H9 (cell line): ENCODE results near the gene VSTM2L. TPM values are rescaled to one million over a fixed set of nuclear protein-coding genes. Genes with fewer than 3 reads are reported as not detected.

Experiments used
- DNase-seq: peaks from one replicate; pipeline ENCODE4 v3.0.0-alpha.2; 2017
- H2AFZ ChIP-seq: one replicate; pipeline ENCODE4 v1.6.1; 2013; ENCODE audit warnings: mild to moderate bottlenecking, low read length, control low read depth, moderate library complexity
- H2AK5ac ChIP-seq: 2 replicates; pipeline ENCODE4 v1.6.1; 2013; ENCODE audit warnings: low read length, control low read depth, mixed read lengths; ENCODE audit not compliant: insufficient read length
- H2BK120ac ChIP-seq: one replicate; pipeline ENCODE4 v1.6.1; 2013; ENCODE audit warnings: low read depth, mild to moderate bottlenecking, low read length, control low read depth, inconsistent platforms; ENCODE audit not compliant: poor library complexity, severe bottlenecking
- H2BK12ac ChIP-seq: 2 replicates; pipeline ENCODE4 v1.6.1; 2013; ENCODE audit warnings: low read length, control low read depth, mixed read lengths, low read depth; ENCODE audit not compliant: insufficient read length
- H2BK15ac ChIP-seq: 2 replicates; pipeline ENCODE4 v1.6.1; 2013; ENCODE audit warnings: low read depth, low read length, control low read depth
- H2BK20ac ChIP-seq: one replicate; pipeline ENCODE4 v1.6.1; 2013; ENCODE audit warnings: low read depth, mild to moderate bottlenecking, low read length, control low read depth, inconsistent platforms; ENCODE audit not compliant: poor library complexity, severe bottlenecking
- H2BK5ac ChIP-seq: 2 replicates; pipeline ENCODE4 v1.6.1; 2013; ENCODE audit warnings: low read length, control low read depth, mixed read lengths; ENCODE audit not compliant: insufficient read length
- H3K14ac ChIP-seq: 2 replicates; pipeline ENCODE4 v1.6.1; 2013; ENCODE audit warnings: low read length, control low read depth; ENCODE audit not compliant: insufficient read depth
- H3K18ac ChIP-seq: 2 replicates; pipeline ENCODE4 v1.6.1; 2013; ENCODE audit warnings: low read depth, mild to moderate bottlenecking, mixed read lengths, low read length, control low read depth; ENCODE audit not compliant: insufficient read length
- H3K23ac ChIP-seq: 2 replicates; pipeline ENCODE4 v1.6.1; 2013; ENCODE audit warnings: low read length, control low read depth, mixed read lengths, low read depth; ENCODE audit not compliant: insufficient read length
- H3K23me2 ChIP-seq: 2 replicates; pipeline ENCODE4 v1.6.1; 2013; ENCODE audit warnings: low read depth, mild to moderate bottlenecking, mixed read lengths, low read length, control low read depth; ENCODE audit not compliant: insufficient read length, poor library complexity, severe bottlenecking
- H3K27ac ChIP-seq: 2 replicates; pipeline ENCODE4 v1.5.1; 2013; ENCODE audit warnings: low read length, control low read depth, mixed read lengths, low read depth; ENCODE audit not compliant: insufficient read length
- H3K27me3 ChIP-seq: 2 replicates; pipeline ENCODE4 v1.6.1; 2013; ENCODE audit warnings: low read length, control low read depth, inconsistent platforms; ENCODE audit not compliant: insufficient read depth
- H3K4ac ChIP-seq: 2 replicates; pipeline ENCODE4 v1.6.1; 2013; ENCODE audit warnings: low read depth, mild to moderate bottlenecking, control low read depth, inconsistent platforms, low read length, moderate library complexity
- H3K4me1 ChIP-seq: 2 replicates; pipeline ENCODE4 v1.6.1; 2013; ENCODE audit warnings: low read length, control low read depth, inconsistent platforms; ENCODE audit not compliant: insufficient read depth
- H3K4me2 ChIP-seq: 2 replicates; pipeline ENCODE4 v1.6.1; 2013; ENCODE audit warnings: low read length, control low read depth, mixed read lengths; ENCODE audit not compliant: insufficient read length, insufficient read depth
- H3K56ac ChIP-seq: 2 replicates; pipeline ENCODE4 v1.6.1; 2013; ENCODE audit warnings: low read depth, mild to moderate bottlenecking, mixed read lengths, low read length, control low read depth; ENCODE audit not compliant: insufficient read length
- H3K79me1 ChIP-seq: 2 replicates; pipeline ENCODE4 v1.6.1; 2013; ENCODE audit warnings: low read depth, mild to moderate bottlenecking, moderate library complexity, low read length, control low read depth, inconsistent platforms; ENCODE audit not compliant: insufficient read depth, poor library complexity, severe bottlenecking
- H3K79me2 ChIP-seq: 2 replicates; pipeline ENCODE4 v1.6.1; 2013; ENCODE audit warnings: low read length, control low read depth, inconsistent platforms; ENCODE audit not compliant: insufficient read depth
- H3K9ac ChIP-seq: 2 replicates; pipeline ENCODE4 v1.6.1; 2013; ENCODE audit warnings: low read length, control low read depth, mixed read lengths; ENCODE audit not compliant: insufficient read length; ENCODE audit errors: extremely low read depth
- H3K9me3 ChIP-seq: one replicate; pipeline ENCODE4 v1.6.1; 2013; ENCODE audit warnings: low read depth, low read length, inconsistent platforms; ENCODE audit not compliant: control insufficient read depth
- H3T11ph ChIP-seq: one replicate; pipeline ENCODE4 v1.6.1; 2013; ENCODE audit warnings: mild to moderate bottlenecking, low read length, control low read depth, inconsistent platforms
- H4K20me1 ChIP-seq: one replicate; pipeline ENCODE4 v1.6.1; 2013; ENCODE audit not compliant: control insufficient read depth, insufficient read length, insufficient read depth
- H4K5ac ChIP-seq: 2 replicates; pipeline ENCODE4 v1.6.1; 2013; ENCODE audit warnings: low read depth, mild to moderate bottlenecking, mixed read lengths, low read length, control low read depth; ENCODE audit not compliant: insufficient read length
- H4K8ac ChIP-seq: replicated peaks from 2 replicates; pipeline ENCODE4 v1.6.1; 2013; ENCODE audit warnings: low read length, control low read depth, mixed read lengths, low read depth; ENCODE audit not compliant: insufficient read length
- H4K91ac ChIP-seq: 2 replicates; pipeline ENCODE4 v1.6.1; 2013; ENCODE audit warnings: low read depth, mild to moderate bottlenecking, moderate library complexity, mixed read lengths, low read length, control low read depth; ENCODE audit not compliant: insufficient read length
- H3K27ac Mint-ChIP-seq, 3 experiments: 2 replicates in 2 of 3; 3 replicates in 1 of 3; pipeline ENCODE4 v1.8.0; 2020 to 2021; ENCODE audit warnings: mixed read lengths in 3 of 3, mild to moderate bottlenecking in 1 of 3, moderate library complexity in 1 of 3
- H3K27me3 Mint-ChIP-seq: 2 replicates; pipeline ENCODE4 v1.8.0; 2021; ENCODE audit warnings: low read depth, mild to moderate bottlenecking, moderate library complexity, mixed read lengths
- H3K36me3 Mint-ChIP-seq, 3 experiments: 2 replicates in 2 of 3; 3 replicates in 1 of 3; pipeline ENCODE4 v1.8.0; 2020 to 2021; ENCODE audit warnings: low read depth in 3 of 3, mixed read lengths in 3 of 3; ENCODE audit not compliant: insufficient read depth in 1 of 3
- H3K4me1 Mint-ChIP-seq, 2 experiments: 2 replicates each; pipeline ENCODE4 v1.8.0; 2020; ENCODE audit warnings: mixed read lengths in 2 of 2
- H3K4me3 Mint-ChIP-seq, 2 experiments: 2 replicates in 1 of 2; 3 replicates in 1 of 2; pipeline ENCODE4 v1.8.0; 2020 to 2021; ENCODE audit warnings: mild to moderate bottlenecking in 2 of 2, mixed read lengths in 2 of 2, moderate library complexity in 1 of 2
- H3K9me3 Mint-ChIP-seq, 2 experiments: 2 replicates in 1 of 2; 3 replicates in 1 of 2; pipeline ENCODE4 v1.8.0; 2020; ENCODE audit warnings: mild to moderate bottlenecking in 2 of 2, mixed read lengths in 2 of 2, moderate library complexity in 1 of 2
- WGBS: extraction: QIAGEN DNeasy Blood & Tissue Kit; methylation state at CpG from one replicate; pipeline ENCODE4 v1.1.7; 2013; ENCODE audit warnings: missing lambda C conversion rate, low lambda C conversion rate, mixed read lengths; ENCODE audit not compliant: insufficient read length; ENCODE audit errors: extremely low coverage; 5-methylcytosine and 5-hydroxymethylcytosine counted together
- total RNA-seq: library from RNA; stranded (reverse); gene quantifications from 2 replicates; pipeline ENCODE4 v1.2.1, GENCODE V29; 2021
- TF ChIP-seq, protein P1 (sequence below): fragments of 200-600 bp; sonication (generic); conservative IDR thresholded peaks from 3 replicates; pipeline ENCODE4 v1.8.0; 2021; ENCODE audit warnings: antibody characterized with exemption, mild to moderate bottlenecking

VSTM2L gene
- total RNA-seq, 1 experiment from 2014 or later, result 2.1 TPM

DNA sequence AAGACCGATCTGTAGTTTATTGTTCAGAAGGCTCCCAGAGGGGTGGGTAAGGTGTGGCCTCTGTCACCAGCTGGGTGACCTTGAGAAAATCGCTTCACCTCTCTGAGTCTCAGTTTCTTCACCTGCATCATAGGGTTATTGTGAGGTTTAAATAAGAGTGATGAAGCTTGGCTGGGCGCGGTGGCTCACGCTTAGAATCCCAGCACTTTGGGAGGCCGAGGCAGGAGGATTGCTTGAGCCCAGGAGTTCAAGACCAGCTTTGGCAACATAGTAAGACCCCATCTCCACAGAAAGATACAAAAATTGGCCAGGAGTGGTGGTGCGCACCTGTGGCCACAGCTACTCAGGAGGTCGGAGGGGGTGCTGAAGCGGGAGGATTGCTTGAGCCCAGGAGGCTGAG, 36.0 kb downstream of the VSTM2L start:
- no peak overlapping the region for H3K27ac ChIP-seq
- DNase-seq, result no peak
- Mint-ChIP-seq H3K4me1 (peaks cover 11 to 28% of the 10 kb centered on the region in 2 experiments; a peak in 3 of 4 replicates), H3K27ac (no peak overlapping the region), H3K27me3 (no peaks in the 10 kb centered on the region; the same call in 1 of the 2 replicates), H3K4me3 (no peak overlapping the region), H3K9me3 (peaks cover 0 to 4% of the 10 kb centered on the region in 2 experiments; a peak in 1 of 5 replicates), H3K36me3 (no peaks in the 10 kb centered on the region)
- TF ChIP-seq, protein P1, sequence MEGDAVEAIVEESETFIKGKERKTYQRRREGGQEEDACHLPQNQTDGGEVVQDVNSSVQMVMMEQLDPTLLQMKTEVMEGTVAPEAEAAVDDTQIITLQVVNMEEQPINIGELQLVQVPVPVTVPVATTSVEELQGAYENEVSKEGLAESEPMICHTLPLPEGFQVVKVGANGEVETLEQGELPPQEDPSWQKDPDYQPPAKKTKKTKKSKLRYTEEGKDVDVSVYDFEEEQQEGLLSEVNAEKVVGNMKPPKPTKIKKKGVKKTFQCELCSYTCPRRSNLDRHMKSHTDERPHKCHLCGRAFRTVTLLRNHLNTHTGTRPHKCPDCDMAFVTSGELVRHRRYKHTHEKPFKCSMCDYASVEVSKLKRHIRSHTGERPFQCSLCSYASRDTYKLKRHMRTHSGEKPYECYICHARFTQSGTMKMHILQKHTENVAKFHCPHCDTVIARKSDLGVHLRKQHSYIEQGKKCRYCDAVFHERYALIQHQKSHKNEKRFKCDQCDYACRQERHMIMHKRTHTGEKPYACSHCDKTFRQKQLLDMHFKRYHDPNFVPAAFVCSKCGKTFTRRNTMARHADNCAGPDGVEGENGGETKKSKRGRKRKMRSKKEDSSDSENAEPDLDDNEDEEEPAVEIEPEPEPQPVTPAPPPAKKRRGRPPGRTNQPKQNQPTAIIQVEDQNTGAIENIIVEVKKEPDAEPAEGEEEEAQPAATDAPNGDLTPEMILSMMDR, result no peak
- no peak overlapping the region for H2BK5ac ChIP-seq
- H3K18ac ChIP-seq, result no peak overlapping the region
- H3K79me2 ChIP-seq, result no peaks in the 10 kb centered on the region
- H3T11ph ChIP-seq, result no peak overlapping the region
- H2BK15ac ChIP-seq, result no peak overlapping the region
- H4K5ac ChIP-seq, result no peak overlapping the region
- H4K8ac ChIP-seq, result no peak overlapping the region
- H2AK5ac ChIP-seq, result no peak overlapping the region
- H3K9ac ChIP-seq, result no peak overlapping the region
- no peak overlapping the region for H2AFZ ChIP-seq
- no peak overlapping the region for H2BK120ac ChIP-seq
- H3K56ac ChIP-seq, result no peak overlapping the region
- no peak overlapping the region for H4K91ac ChIP-seq
- no peaks in the 10 kb centered on the region for H3K27me3 ChIP-seq
- H3K79me1 ChIP-seq, result no peaks in the 10 kb centered on the region
- no peaks in the 10 kb centered on the region for H3K23me2 ChIP-seq
- H3K4me1 ChIP-seq, result no peaks in the 10 kb centered on the region
- no peaks in the 10 kb centered on the region for H4K20me1 ChIP-seq
- H3K14ac ChIP-seq, result no peak overlapping the region
- H2BK20ac ChIP-seq, result no peak overlapping the region
- H3K4me2 ChIP-seq, result no peak overlapping the region
- no peak overlapping the region for H2BK12ac ChIP-seq
- no CpG with 5 or more reads among the region's 9 CpGs for WGBS
- H3K9me3 ChIP-seq, result no peaks in the 10 kb centered on the region
- H3K23ac ChIP-seq, result no peak overlapping the region
- no peak overlapping the region for H3K4ac ChIP-seq
